Measurements from ENCODE around the gene PRPF19.

Gene PRPF19

GRCh38 chr11:60899046-60899936 is 7.1 kb downstream of the PRPF19 start:
- Histone ChIP-seq H3K4me1 (ENCODE audit: insufficient read depth, low read length) (peaks cover 4% of the 10 kb centered on the region), H3K27me3 (ENCODE audit: control insufficient read depth in 1 of 2, insufficient read depth in 2 of 2, low read length in 2 of 2) (no peaks in the 10 kb centered on the region), H3K4me3 (ENCODE audit: low read depth in 1 of 2, low read length in 2 of 2) (no peak overlapping the region), H3K36me3 (ENCODE audit: insufficient read depth, low read length) (peaks cover 93% of the 10 kb centered on the region), H3K9ac (ENCODE audit: low read length) (no peak overlapping the region), H3K27ac (ENCODE audit: low read depth, low read length) (no peak overlapping the region), H3K9me3 (ENCODE audit: low read length) (no peaks in the 10 kb centered on the region)

- Histone ChIP-seq H3K27me3 (ENCODE audit: control insufficient read depth in 1 of 2, insufficient read depth in 2 of 2, low read length in 2 of 2) (no peaks in the 10 kb centered on the region), H3K4me3 (ENCODE audit: low read depth in 1 of 2, low read length in 2 of 2) (no peak overlapping the region), H3K4me1 (ENCODE audit: insufficient read depth, low read length) (no peaks in the 10 kb centered on the region), H3K9me3 (ENCODE audit: low read length) (no peaks in the 10 kb centered on the region), H3K9ac (ENCODE audit: low read length) (no peak overlapping the region), H3K36me3 (ENCODE audit: insufficient read depth, low read length) (peaks cover 86% of the 10 kb centered on the region), H3K27ac (ENCODE audit: low read depth, low read length) (no peak overlapping the region)
Observed at GRCh38 chr11:60897496-60897895, 8.9 kb downstream of the PRPF19 start.

- Histone ChIP-seq H3K36me3 (ENCODE audit: insufficient read depth, low read length) (peaks cover 80% of the 10 kb centered on the region), H3K4me1 (ENCODE audit: insufficient read depth, low read length) (no peaks in the 10 kb centered on the region), H3K27ac (ENCODE audit: low read depth, low read length) (no peak overlapping the region), H3K9me3 (ENCODE audit: low read length) (no peaks in the 10 kb centered on the region), H3K4me3 (ENCODE audit: low read depth in 1 of 2, low read length in 2 of 2) (no peak overlapping the region), H3K9ac (ENCODE audit: low read length) (no peak overlapping the region), H3K27me3 (ENCODE audit: control insufficient read depth in 1 of 2, insufficient read depth in 2 of 2, low read length in 2 of 2) (no peaks in the 10 kb centered on the region)
Observed at GRCh38 chr11:60895687-60896086, 10.7 kb downstream of the PRPF19 start.

- Histone ChIP-seq H3K9ac (ENCODE audit: low read length) (no peak overlapping the region), H3K36me3 (ENCODE audit: insufficient read depth, low read length) (peaks cover 56% of the 10 kb centered on the region), H3K27ac (ENCODE audit: low read depth, low read length) (no peak overlapping the region), H3K4me3 (ENCODE audit: low read depth in 1 of 2, low read length in 2 of 2) (no peak overlapping the region), H3K4me1 (ENCODE audit: insufficient read depth, low read length) (no peaks in the 10 kb centered on the region), H3K27me3 (ENCODE audit: control insufficient read depth in 1 of 2, insufficient read depth in 2 of 2, low read length in 2 of 2) (no peaks in the 10 kb centered on the region), H3K9me3 (ENCODE audit: low read length) (no peaks in the 10 kb centered on the region)
Observed at GRCh38 chr11:60891103-60891741, 15.2 kb downstream of the PRPF19 start.

GRCh38 chr11:60890696-60891095 is 15.7 kb downstream of the PRPF19 start:
- Histone ChIP-seq H3K9me3 (ENCODE audit: low read length) (no peaks in the 10 kb centered on the region), H3K4me3 (ENCODE audit: low read depth in 1 of 2, low read length in 2 of 2) (no peak overlapping the region), H3K27ac (ENCODE audit: low read depth, low read length) (no peak overlapping the region), H3K27me3 (ENCODE audit: control insufficient read depth in 1 of 2, insufficient read depth in 2 of 2, low read length in 2 of 2) (no peaks in the 10 kb centered on the region), H3K36me3 (ENCODE audit: insufficient read depth, low read length) (peaks cover 50% of the 10 kb centered on the region), H3K9ac (ENCODE audit: low read length) (no peak overlapping the region), H3K4me1 (ENCODE audit: insufficient read depth, low read length) (no peaks in the 10 kb centered on the region)

- H3K9ac ChIP-seq (ENCODE audit: low read length) = no peak overlapping the region
- no peaks in the 10 kb centered on the region for H3K27me3 ChIP-seq (ENCODE audit: control insufficient read depth in 1 of 2, insufficient read depth in 2 of 2, low read length in 2 of 2)
- H3K4me1 ChIP-seq (ENCODE audit: insufficient read depth, low read length) = no peaks in the 10 kb centered on the region
- no peak overlapping the region for H3K4me3 ChIP-seq (ENCODE audit: low read depth in 1 of 2, low read length in 2 of 2)
- no peaks in the 10 kb centered on the region for H3K9me3 ChIP-seq (ENCODE audit: low read length)
- peaks cover 42% of the 10 kb centered on the region for H3K36me3 ChIP-seq (ENCODE audit: insufficient read depth, low read length)
- no peak overlapping the region for H3K27ac ChIP-seq (ENCODE audit: low read depth, low read length)
Observed at GRCh38 chr11:60889869-60890311, 16.5 kb downstream of the PRPF19 start.

GRCh38 chr11:60887556-60887955 is 18.8 kb downstream of the PRPF19 start:
- Histone ChIP-seq H3K4me1 (ENCODE audit: insufficient read depth, low read length) (no peaks in the 10 kb centered on the region), H3K27ac (ENCODE audit: low read depth, low read length) (no peak overlapping the region), H3K36me3 (ENCODE audit: insufficient read depth, low read length) (peaks cover 28% of the 10 kb centered on the region), H3K4me3 (ENCODE audit: low read depth in 1 of 2, low read length in 2 of 2) (no peak overlapping the region), H3K27me3 (ENCODE audit: control insufficient read depth in 1 of 2, insufficient read depth in 2 of 2, low read length in 2 of 2) (no peaks in the 10 kb centered on the region), H3K9ac (ENCODE audit: low read length) (no peak overlapping the region), H3K9me3 (ENCODE audit: low read length) (no peaks in the 10 kb centered on the region)

GRCh38 chr11:60880643-60881282 is 25.6 kb downstream of the PRPF19 start:
- no peak overlapping the region for H3K27ac ChIP-seq (ENCODE audit: low read depth, low read length)
- no peak overlapping the region for H3K4me3 ChIP-seq (ENCODE audit: low read depth in 1 of 2, low read length in 2 of 2)
- H3K27me3 ChIP-seq (ENCODE audit: control insufficient read depth in 1 of 2, insufficient read depth in 2 of 2, low read length in 2 of 2) = no peaks in the 10 kb centered on the region
- no peaks in the 10 kb centered on the region for H3K36me3 ChIP-seq (ENCODE audit: insufficient read depth, low read length)
- H3K9me3 ChIP-seq (ENCODE audit: low read length) = no peaks in the 10 kb centered on the region
- no peaks in the 10 kb centered on the region for H3K4me1 ChIP-seq (ENCODE audit: insufficient read depth, low read length)
- no peak overlapping the region for H3K9ac ChIP-seq (ENCODE audit: low read length)

- Histone ChIP-seq H3K9ac (ENCODE audit: low read length) (no peak overlapping the region), H3K9me3 (ENCODE audit: low read length) (no peaks in the 10 kb centered on the region), H3K4me3 (ENCODE audit: low read depth in 1 of 2, low read length in 2 of 2) (no peak overlapping the region), H3K27ac (ENCODE audit: low read depth, low read length) (no peak overlapping the region), H3K36me3 (ENCODE audit: insufficient read depth, low read length) (no peaks in the 10 kb centered on the region), H3K4me1 (ENCODE audit: insufficient read depth, low read length) (no peaks in the 10 kb centered on the region), H3K27me3 (ENCODE audit: control insufficient read depth in 1 of 2, insufficient read depth in 2 of 2, low read length in 2 of 2) (no peaks in the 10 kb centered on the region)
Observed at GRCh38 chr11:60879971-60880588, 26.3 kb downstream of the PRPF19 start.

- no peaks in the 10 kb centered on the region for H3K4me1 ChIP-seq (ENCODE audit: insufficient read depth, low read length)
- no peaks in the 10 kb centered on the region for H3K36me3 ChIP-seq (ENCODE audit: insufficient read depth, low read length)
- H3K27me3 ChIP-seq (ENCODE audit: control insufficient read depth in 1 of 2, insufficient read depth in 2 of 2, low read length in 2 of 2) = no peaks in the 10 kb centered on the region
- H3K4me3 ChIP-seq (ENCODE audit: low read depth in 1 of 2, low read length in 2 of 2) = no peak overlapping the region
- H3K9me3 ChIP-seq (ENCODE audit: low read length) = no peaks in the 10 kb centered on the region
- H3K27ac ChIP-seq (ENCODE audit: low read depth, low read length) = no peak overlapping the region
- H3K9ac ChIP-seq (ENCODE audit: low read length) = no peak overlapping the region
Observed at GRCh38 chr11:60879104-60879503, 27.3 kb downstream of the PRPF19 start.

Data from muscle layer of colon (tissue), 2 donors.